ENCODE measurements around the gene CNGA1. TPM values are rescaled to one million over a fixed set of nuclear protein-coding genes. Genes with fewer than 3 reads are reported as not detected.
A peak's percentile ranks its signal among the peaks of the same experiment; 100 is the strongest.

Gene CNGA1
- total RNA-seq, 5 donors from 2014 or later (not counting 1 experiment from before 2014, with no cell fraction given): 0.54 TPM; not detected in 4

DNA sequence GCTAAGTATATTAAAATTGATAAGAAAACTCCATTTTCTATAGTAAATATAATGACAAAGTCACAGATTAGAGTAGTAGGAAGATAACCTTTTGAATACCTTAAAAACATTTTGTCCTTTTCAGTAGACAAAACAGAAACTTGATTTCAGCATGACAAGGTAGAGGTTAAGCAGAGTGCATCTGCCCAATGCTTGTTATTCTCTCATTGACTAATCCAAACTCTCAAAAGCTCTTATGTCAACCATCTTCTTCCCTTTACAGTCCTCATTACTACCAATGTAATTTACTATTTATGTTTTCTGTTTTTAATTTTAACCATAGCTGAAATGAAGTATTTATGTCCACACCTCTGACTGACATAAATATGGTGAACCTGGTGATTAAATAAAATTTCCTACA, 11.2 kb upstream of the CNGA1 start:
- Histone ChIP-seq H3K4me3 (ENCODE audit: control insufficient read depth in 1 of 2, extremely low read depth in 1 of 2, low read length in 1 of 2) (no peak overlapping the region), H3K27me3 (replicated peaks in 1 of 2; ENCODE audit: control insufficient read depth in 2 of 2, extremely low read depth in 1 of 2, insufficient read depth in 2 of 2, low read length in 1 of 2) (peaks cover 0 to 13% of the 10 kb centered on the region in 2 experiments), H3K36me3 (ENCODE audit: control insufficient read depth in 2 of 2, extremely low read depth in 1 of 2, insufficient read depth in 1 of 2, low read length in 1 of 2) (no peaks in the 10 kb centered on the region), H3K4me1 (ENCODE audit: control insufficient read depth in 1 of 2, extremely low read depth in 1 of 2, insufficient read depth in 2 of 2, low read length in 2 of 2) (no peaks in the 10 kb centered on the region), H3K27ac (ENCODE audit: low read length) (no peak overlapping the region), H3K9me3 (no peaks in the 10 kb centered on the region)
- Mint-ChIP-seq H3K4me1 (peaks cover 0 to 5% (median 0%) of the 10 kb centered on the region in 3 donors), H3K36me3 (no peaks in the 10 kb centered on the region), H3K27me3 (peaks cover 4 to 14% of the 10 kb centered on the region in 2 donors), H3K4me3 (no peak overlapping the region), H3K9me3 (no peaks in the 10 kb centered on the region), H3K27ac (no peak overlapping the region)
- ATAC-seq (replicated peaks in 1 of 4) (no peak), DNase-seq (no peak)
- CTCF ChIA-PET: interaction anchor here in 1 of 2 donors (0.6 kb wide), 2 partner anchors 59 to 189 kb away, joined by 3 read pairs; no protein-coding TSS in a partner anchor
- POLR2A ChIA-PET: interaction anchor here in 1 of 2 donors (0.6 kb wide), 1 partner anchor 73 kb away, joined by 7 read pairs; no protein-coding TSS in a partner anchor

DNA sequence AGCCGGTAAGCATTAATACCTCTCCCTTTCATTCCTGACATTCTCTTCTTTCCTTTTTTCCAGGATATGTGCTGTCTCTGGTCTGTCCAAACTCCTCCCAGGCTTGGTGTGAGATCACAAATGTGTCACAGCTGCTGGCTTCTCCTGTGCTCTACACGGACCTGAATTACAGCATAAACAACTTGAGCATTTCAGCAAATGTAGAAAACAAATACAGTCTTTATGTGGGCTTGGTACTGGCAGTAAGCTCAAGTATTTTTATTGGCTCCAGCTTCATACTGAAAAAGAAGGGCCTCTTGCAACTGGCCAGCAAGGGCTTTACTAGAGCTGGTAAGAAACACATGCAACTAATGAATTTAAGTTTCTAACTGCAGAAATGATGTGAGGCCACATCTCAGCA, 8.5 kb upstream of the CNGA1 start:
- Mint-ChIP-seq H3K4me3 (no peak overlapping the region), H3K36me3 (no peaks in the 10 kb centered on the region), H3K27ac (no peak overlapping the region), H3K27me3 (peaks cover 9 to 17% of the 10 kb centered on the region in 2 donors), H3K4me1 (peaks cover 0 to 7% (median 2%) of the 10 kb centered on the region in 3 donors), H3K9me3 (no peaks in the 10 kb centered on the region)
- H3K4me3 ChIP-seq (ENCODE audit: control insufficient read depth in 1 of 2, extremely low read depth in 1 of 2, low read length in 1 of 2): no peak overlapping the region
- H3K27me3 ChIP-seq (replicated peaks in 1 of 2; ENCODE audit: control insufficient read depth in 2 of 2, extremely low read depth in 1 of 2, insufficient read depth in 2 of 2, low read length in 1 of 2): peaks cover 0 to 13% of the 10 kb centered on the region in 2 experiments
- WGBS (ENCODE audit: insufficient coverage): 89% methylated on average over 1 of the region's 2 CpGs
- CTCF ChIA-PET: no interaction called here
- DNase-seq: no peak
- H3K27ac ChIP-seq (ENCODE audit: low read length): no peak overlapping the region
- no peaks in the 10 kb centered on the region for H3K36me3 ChIP-seq (ENCODE audit: control insufficient read depth in 2 of 2, extremely low read depth in 1 of 2, insufficient read depth in 1 of 2, low read length in 1 of 2)
- H3K4me1 ChIP-seq (ENCODE audit: control insufficient read depth in 1 of 2, extremely low read depth in 1 of 2, insufficient read depth in 2 of 2, low read length in 2 of 2): no peaks in the 10 kb centered on the region
- no peaks in the 10 kb centered on the region for H3K9me3 ChIP-seq
- no peak for ATAC-seq (replicated peaks in 1 of 4)
- POLR2A ChIA-PET: no interaction called here

DNA sequence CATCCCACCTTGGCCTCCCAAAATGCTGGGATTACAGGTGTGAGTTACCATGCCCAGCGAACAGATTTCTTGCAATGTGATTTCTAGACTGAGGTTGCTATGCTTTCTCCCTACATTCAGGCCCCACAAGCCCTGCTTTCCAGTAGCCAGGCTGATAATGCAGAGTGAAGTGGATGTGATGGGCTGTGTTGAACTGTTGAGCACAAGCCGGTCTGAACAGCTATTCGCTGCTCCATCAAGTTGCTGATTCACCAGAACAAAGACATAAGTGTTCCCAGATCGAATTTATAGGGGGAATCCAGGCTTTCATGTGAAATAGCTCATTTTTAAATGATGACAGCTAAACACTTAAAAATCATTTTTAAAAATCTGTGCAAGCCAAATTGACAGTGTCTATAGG, 8.0 kb upstream of the CNGA1 start:
- no peaks in the 10 kb centered on the region for H3K9me3 ChIP-seq
- H3K36me3 Mint-ChIP-seq: no peaks in the 10 kb centered on the region
- DNase-seq (no peak), ATAC-seq (replicated peaks in 1 of 4) (no peak)
- no peak overlapping the region for H3K4me3 Mint-ChIP-seq
- H3K4me1 ChIP-seq (ENCODE audit: control insufficient read depth in 1 of 2, extremely low read depth in 1 of 2, insufficient read depth in 2 of 2, low read length in 2 of 2): no peaks in the 10 kb centered on the region
- peaks cover 9 to 17% of the 10 kb centered on the region in 2 donors for H3K27me3 Mint-ChIP-seq
- no peak overlapping the region for H3K27ac ChIP-seq (ENCODE audit: low read length)
- POLR2A ChIA-PET: no interaction called here
- H3K27ac Mint-ChIP-seq: no peak overlapping the region
- CTCF ChIA-PET: no interaction called here
- H3K4me3 ChIP-seq (ENCODE audit: control insufficient read depth in 1 of 2, extremely low read depth in 1 of 2, low read length in 1 of 2): no peak overlapping the region
- peaks cover 0 to 13% of the 10 kb centered on the region in 2 experiments for H3K27me3 ChIP-seq (replicated peaks in 1 of 2; ENCODE audit: control insufficient read depth in 2 of 2, extremely low read depth in 1 of 2, insufficient read depth in 2 of 2, low read length in 1 of 2)
- peaks cover 0 to 7% (median 2%) of the 10 kb centered on the region in 3 donors for H3K4me1 Mint-ChIP-seq
- no peaks in the 10 kb centered on the region for H3K9me3 Mint-ChIP-seq
- WGBS (ENCODE audit: insufficient coverage): no CpG with 5 or more reads among the region's 4 CpGs
- no peaks in the 10 kb centered on the region for H3K36me3 ChIP-seq (ENCODE audit: control insufficient read depth in 2 of 2, extremely low read depth in 1 of 2, insufficient read depth in 1 of 2, low read length in 1 of 2)

DNA sequence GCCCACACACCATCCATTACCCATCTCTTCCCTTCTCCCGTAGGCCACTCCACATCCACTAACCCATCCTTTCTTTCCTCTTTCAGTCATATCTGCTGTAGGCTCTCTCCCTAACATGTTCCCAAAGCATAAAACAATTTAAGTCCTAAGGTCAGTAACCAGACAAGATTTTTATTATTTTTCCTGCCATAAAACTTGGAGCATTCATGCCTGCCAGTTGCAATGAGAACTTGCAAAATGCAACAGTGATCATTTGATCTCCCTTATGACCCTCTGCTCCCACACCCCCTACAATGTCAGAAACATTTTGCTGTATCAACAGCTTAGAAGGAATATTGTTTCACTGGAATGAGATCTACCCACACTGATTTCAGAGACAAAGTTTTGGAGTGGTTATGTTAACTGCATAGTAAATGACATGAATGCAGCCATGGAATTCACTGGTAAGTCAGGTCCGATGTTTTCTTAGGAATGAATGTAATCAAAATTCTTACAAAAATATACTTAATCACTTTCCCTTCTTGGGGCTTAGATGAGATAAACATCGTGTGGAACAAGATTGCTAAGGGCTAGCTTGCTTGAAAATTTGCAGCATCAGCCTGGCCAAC, 5.8 kb upstream of the CNGA1 start:
- peaks cover 0 to 2% of the 10 kb centered on the region in 2 experiments for H3K4me1 ChIP-seq (ENCODE audit: control insufficient read depth in 1 of 2, extremely low read depth in 1 of 2, insufficient read depth in 2 of 2, low read length in 2 of 2)
- no peaks in the 10 kb centered on the region for H3K9me3 ChIP-seq
- ATAC-seq (replicated peaks in 1 of 4) (no peak), DNase-seq (no peak)
- no peak overlapping the region for H3K27ac ChIP-seq (ENCODE audit: low read length)
- H3K36me3 ChIP-seq (ENCODE audit: control insufficient read depth in 2 of 2, extremely low read depth in 1 of 2, insufficient read depth in 1 of 2, low read length in 1 of 2): no peaks in the 10 kb centered on the region
- H3K27me3 Mint-ChIP-seq: peaks cover 9 to 17% of the 10 kb centered on the region in 2 donors
- H3K4me3 Mint-ChIP-seq: no peak overlapping the region
- H3K9me3 Mint-ChIP-seq: no peaks in the 10 kb centered on the region
- H3K4me1 Mint-ChIP-seq: peaks cover 4 to 5% (median 5%) of the 10 kb centered on the region in 3 donors
- WGBS (ENCODE audit: insufficient coverage): 100% methylated on average over 1 of the region's 3 CpGs
- CTCF ChIA-PET: interaction anchor here in 1 of 2 donors (0.6 kb wide), 1 partner anchor 52 kb away, joined by 3 read pairs; no protein-coding TSS in a partner anchor
- no peaks in the 10 kb centered on the region for H3K36me3 Mint-ChIP-seq
- no peak overlapping the region for H3K4me3 ChIP-seq (ENCODE audit: control insufficient read depth in 1 of 2, extremely low read depth in 1 of 2, low read length in 1 of 2)
- POLR2A ChIA-PET: no interaction called here
- no peak overlapping the region for H3K27ac Mint-ChIP-seq
- peaks cover 8 to 15% of the 10 kb centered on the region in 2 experiments for H3K27me3 ChIP-seq (replicated peaks in 1 of 2; ENCODE audit: control insufficient read depth in 2 of 2, extremely low read depth in 1 of 2, insufficient read depth in 2 of 2, low read length in 1 of 2)

DNA sequence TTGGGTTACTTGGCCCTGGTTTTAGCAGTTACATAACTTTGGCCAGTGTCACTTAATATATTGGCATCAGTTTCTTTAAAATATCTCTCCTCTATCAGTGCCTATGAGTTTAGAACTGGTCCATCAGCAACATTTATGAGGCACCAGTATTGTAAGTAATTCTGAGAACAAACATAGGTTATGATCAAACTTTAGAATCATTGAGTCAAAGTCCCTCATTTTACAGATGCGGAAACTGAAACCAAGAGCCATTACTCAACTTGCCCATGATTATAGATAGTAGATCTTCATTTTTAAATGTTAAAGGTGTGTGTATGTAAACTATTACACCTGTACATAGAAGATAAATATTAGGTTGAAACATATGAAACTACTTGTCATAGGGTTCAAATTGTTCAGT, 4.6 kb upstream of the CNGA1 start:
- Mint-ChIP-seq H3K9me3 (no peaks in the 10 kb centered on the region), H3K36me3 (no peaks in the 10 kb centered on the region), H3K4me3 (no peak overlapping the region), H3K27ac (no peak overlapping the region), H3K4me1 (peaks cover 6 to 9% (median 7%) of the 10 kb centered on the region in 3 donors), H3K27me3 (peaks cover 9 to 17% of the 10 kb centered on the region in 2 donors)
- Histone ChIP-seq H3K9me3 (no peaks in the 10 kb centered on the region), H3K4me3 (ENCODE audit: control insufficient read depth in 1 of 2, extremely low read depth in 1 of 2, low read length in 1 of 2) (no peak overlapping the region), H3K4me1 (ENCODE audit: control insufficient read depth in 1 of 2, extremely low read depth in 1 of 2, insufficient read depth in 2 of 2, low read length in 2 of 2) (peaks cover 6 to 12% of the 10 kb centered on the region in 2 experiments), H3K27me3 (replicated peaks in 1 of 2; ENCODE audit: control insufficient read depth in 2 of 2, extremely low read depth in 1 of 2, insufficient read depth in 2 of 2, low read length in 1 of 2) (peaks cover 8 to 27% of the 10 kb centered on the region in 2 experiments), H3K36me3 (ENCODE audit: control insufficient read depth in 2 of 2, extremely low read depth in 1 of 2, insufficient read depth in 1 of 2, low read length in 1 of 2) (no peaks in the 10 kb centered on the region), H3K27ac (ENCODE audit: low read length) (no peak overlapping the region)
- POLR2A ChIA-PET: no interaction called here
- WGBS (ENCODE audit: insufficient coverage): no CpG with 5 or more reads among the region's 1 CpG
- no peak for ATAC-seq (replicated peaks in 1 of 4)
- DNase-seq: no peak
- CTCF ChIA-PET: no interaction called here

DNA sequence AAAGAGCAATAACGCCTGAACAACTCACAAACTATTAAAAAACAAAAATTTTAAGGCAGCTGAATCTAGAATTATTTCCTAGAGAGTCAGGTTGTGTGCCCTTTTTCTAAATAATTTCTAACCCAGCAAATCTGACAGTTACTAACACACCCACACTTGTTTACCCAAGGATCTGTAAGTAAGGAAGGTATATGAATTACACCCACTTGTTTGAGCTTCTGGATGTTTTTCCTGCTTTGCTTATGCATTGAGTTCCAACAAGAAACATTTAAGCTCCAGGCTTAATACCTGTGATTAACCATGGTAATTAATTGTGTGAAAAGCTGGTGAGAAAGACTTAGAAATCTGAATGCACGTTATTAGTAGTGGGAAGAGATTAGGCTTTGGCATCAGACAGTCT, 1.6 kb upstream of the CNGA1 start:
- H3K36me3 ChIP-seq (ENCODE audit: control insufficient read depth in 2 of 2, extremely low read depth in 1 of 2, insufficient read depth in 1 of 2, low read length in 1 of 2): no peaks in the 10 kb centered on the region
- no peak overlapping the region for H3K27ac ChIP-seq (ENCODE audit: low read length)
- Mint-ChIP-seq H3K27me3 (peaks cover 5 to 10% of the 10 kb centered on the region in 2 donors), H3K36me3 (no peaks in the 10 kb centered on the region), H3K4me3 (peak overlapping the region in 1 of 3 donors; percentile 85), H3K9me3 (no peaks in the 10 kb centered on the region), H3K27ac (no peak overlapping the region), H3K4me1 (peaks cover 10 to 15% (median 12%) of the 10 kb centered on the region in 3 donors)
- ChIA-PET CTCF (interaction anchor here (0.6 to 3.1 kb wide), 8 partner anchors 12 to 533 kb away, joined by 3 to 18 read pairs (median 3); partner anchors contain the start of gene ATP10D (in 1 of the 2)), POLR2A (interaction anchor here in 1 of 2 donors (0.5 kb wide), 1 partner anchor 102 kb away, joined by 3 read pairs; no protein-coding TSS in a partner anchor)
- peaks cover 7 to 20% of the 10 kb centered on the region in 2 experiments for H3K4me1 ChIP-seq (ENCODE audit: control insufficient read depth in 1 of 2, extremely low read depth in 1 of 2, insufficient read depth in 2 of 2, low read length in 2 of 2)
- DNase-seq (no peak), ATAC-seq (replicated peaks in 1 of 4) (no peak)
- no peak overlapping the region for H3K4me3 ChIP-seq (ENCODE audit: control insufficient read depth in 1 of 2, extremely low read depth in 1 of 2, low read length in 1 of 2)
- no CpG with 5 or more reads among the region's 2 CpGs for WGBS (ENCODE audit: insufficient coverage)
- no peaks in the 10 kb centered on the region for H3K9me3 ChIP-seq
- peaks cover 10 to 25% of the 10 kb centered on the region in 2 experiments for H3K27me3 ChIP-seq (replicated peaks in 1 of 2; ENCODE audit: control insufficient read depth in 2 of 2, extremely low read depth in 1 of 2, insufficient read depth in 2 of 2, low read length in 1 of 2)
